GM15510 (cell line): ENCODE results near the gene HS6ST3.

Experiments
- POLR2A ChIP-seq: IDR thresholded peaks from 3 replicates; pipeline ENCODE4 v1.6.1; 2011; ENCODE audit warnings: borderline replicate concordance; ENCODE audit not compliant: insufficient read length; ENCODE audit errors: extremely low read depth

Gene HS6ST3

DNA sequence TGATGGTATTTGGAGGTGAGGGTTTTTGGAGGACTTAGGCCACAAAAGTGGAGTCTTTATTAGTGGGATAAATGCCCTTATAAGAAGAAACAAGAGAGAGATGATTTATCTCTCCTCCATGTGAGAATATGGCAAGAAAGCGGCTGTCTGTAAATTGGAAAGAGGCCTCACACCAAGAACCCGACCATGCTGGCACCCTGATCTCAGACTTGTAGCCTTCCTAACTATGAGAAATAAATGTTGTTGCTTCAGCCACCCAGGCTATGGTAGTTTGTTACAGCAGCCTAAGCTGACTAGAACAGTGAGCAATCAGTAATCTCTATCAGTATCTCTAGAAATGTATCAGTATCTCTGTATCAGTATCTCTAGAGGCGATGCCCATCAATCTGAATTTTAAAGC, 617.2 kb downstream of the HS6ST3 start:
- no peak for TF ChIP-seq POLR2A

DNA sequence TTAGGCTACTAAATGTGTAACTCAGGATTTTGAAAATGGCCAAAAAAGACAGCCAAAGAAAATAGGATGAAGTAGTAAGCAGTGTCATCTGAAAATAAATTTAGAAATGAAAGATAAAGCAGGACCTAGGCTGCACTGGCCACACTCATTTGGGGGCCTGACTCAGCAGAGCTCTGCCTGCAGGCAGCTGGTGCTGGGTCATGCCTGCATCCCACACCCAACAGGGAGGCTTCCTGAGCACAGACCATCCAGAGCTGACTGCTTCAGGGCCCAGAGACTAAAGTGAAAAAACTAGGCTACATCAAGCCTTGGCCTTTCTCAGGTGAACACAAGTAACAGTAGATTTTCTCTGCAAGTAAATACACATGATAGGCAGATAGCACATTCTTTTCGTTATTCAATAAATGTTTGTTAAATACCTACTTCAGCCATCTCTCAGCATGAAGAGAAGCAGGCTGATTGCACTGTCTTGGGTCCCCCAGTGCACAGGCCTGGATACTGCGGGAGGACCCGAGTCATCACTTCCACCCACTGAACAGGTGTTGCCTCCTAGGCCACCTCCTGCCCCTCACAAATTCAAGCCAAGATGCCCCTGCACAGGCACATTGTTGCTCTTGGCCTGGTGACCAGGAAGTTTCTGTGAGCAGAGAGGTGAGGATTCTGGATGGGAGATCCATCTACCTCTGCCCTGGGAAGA, 620.4 kb downstream of the HS6ST3 start:
- TF ChIP-seq POLR2A: no peak

DNA sequence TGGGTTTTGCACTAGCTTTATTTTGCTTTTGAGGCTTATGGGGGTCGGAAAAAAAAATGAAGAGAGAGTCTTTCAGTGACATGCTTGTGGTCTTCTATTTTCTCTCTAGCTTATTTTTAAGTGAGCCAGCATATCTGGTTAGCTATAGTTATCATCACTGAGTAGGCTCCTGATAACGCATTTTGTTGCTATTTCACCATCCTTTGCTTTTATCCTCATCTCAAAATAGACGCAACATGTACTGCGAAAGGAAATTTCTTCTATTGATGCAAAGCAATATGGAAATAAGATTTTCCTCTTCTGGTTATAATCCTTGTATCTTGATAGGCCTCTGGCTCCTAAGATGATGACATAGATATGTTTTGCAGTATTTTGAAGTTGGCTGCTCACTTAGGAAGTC, 630.5 kb downstream of the HS6ST3 start:
- no peak for TF ChIP-seq POLR2A

DNA sequence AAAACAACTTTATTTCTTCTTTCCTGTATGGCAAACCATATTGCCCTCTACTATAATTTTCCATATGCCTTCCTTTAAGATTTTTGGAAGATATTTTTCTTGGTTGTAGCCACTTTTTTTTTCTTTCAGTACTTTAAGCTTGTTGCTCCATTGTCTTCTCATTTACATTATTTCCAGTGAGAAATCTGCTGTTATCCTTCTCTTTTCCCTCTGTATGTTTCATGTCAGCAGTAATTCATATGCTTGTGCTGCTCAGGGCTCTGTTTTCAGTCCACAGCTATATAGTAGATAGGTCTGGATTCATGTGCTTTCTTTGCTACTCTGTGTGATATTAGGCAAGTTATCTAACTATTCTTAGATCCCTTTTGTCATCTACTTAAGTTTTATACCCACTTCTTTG, 636.7 kb downstream of the HS6ST3 start:
- TF ChIP-seq POLR2A: no peak

DNA sequence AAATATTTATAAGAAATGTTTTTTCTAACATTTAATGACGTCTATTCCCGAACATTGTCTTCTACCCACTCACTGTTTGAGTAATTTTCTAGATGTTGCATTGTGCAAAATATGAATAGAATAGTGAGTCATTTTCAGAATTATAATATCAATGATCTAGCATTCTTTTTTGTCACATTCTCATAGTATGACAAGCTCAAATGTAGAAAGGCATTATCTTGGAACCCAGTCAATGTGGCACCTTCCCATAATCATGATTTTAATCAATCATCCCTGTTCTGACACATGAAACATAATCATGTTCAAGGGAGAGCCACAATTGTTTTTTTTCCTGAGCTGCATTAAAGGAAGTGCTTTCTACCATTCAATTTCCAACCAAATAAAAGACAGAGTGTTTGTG, 638.6 kb downstream of the HS6ST3 start:
- TF ChIP-seq POLR2A: no peak

DNA sequence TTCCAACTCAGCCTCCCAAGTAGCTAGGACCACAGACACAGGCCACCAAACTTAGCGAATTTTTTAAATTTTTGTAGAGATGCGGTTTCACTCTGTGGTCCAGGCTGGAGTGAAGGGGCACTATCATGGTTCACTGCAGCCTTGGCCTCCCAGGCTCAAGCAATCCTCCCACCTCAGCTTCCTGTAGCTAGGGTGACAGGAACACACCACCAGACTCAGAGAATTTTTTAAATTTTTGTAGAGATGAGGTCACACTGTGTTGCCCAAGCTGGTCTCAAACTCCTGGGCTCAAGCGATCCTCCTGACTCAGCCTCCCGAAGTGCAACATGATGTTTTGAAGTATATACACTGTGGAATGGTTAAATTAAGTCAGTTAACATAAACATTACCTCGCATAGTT, 640.8 kb downstream of the HS6ST3 start:
- no peak for TF ChIP-seq POLR2A

DNA sequence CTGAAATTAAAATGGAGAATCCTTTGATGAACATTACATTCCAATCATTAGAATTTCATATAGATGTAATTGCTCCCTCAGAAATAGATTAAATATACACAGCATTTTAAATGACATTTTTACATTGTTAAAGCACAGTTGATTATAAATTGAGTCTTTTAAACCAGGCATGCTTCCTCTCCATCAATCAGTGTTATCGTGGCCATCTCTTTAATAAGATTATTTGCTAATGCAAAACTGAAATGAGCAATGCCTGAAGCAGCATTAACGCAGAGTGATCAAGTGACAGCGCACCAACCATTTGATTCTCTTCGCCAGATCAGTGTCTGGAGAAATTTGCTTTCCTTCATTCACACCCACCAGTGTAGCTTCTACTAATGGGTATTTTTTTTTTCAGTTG, 644.6 kb downstream of the HS6ST3 start:
- no peak for TF ChIP-seq POLR2A

DNA sequence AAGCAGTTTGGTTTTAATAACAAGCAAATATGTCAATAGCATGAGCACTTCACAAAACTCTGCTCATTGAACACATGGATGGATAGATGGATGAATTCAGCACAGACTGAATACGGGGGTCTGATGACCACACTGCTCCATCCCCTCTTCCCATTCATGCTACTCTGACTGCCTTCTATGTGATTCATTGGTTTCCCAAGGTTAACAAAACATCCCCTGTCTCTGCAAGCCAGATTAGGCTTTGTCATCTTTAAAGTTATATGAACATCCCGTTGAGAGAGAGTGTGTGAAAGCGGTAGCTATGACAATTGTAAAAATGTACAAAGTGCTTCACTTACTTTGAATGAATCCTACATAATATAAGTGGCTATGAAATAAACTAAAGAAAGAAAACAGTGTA, 651.9 kb downstream of the HS6ST3 start:
- TF ChIP-seq POLR2A: no peak

DNA sequence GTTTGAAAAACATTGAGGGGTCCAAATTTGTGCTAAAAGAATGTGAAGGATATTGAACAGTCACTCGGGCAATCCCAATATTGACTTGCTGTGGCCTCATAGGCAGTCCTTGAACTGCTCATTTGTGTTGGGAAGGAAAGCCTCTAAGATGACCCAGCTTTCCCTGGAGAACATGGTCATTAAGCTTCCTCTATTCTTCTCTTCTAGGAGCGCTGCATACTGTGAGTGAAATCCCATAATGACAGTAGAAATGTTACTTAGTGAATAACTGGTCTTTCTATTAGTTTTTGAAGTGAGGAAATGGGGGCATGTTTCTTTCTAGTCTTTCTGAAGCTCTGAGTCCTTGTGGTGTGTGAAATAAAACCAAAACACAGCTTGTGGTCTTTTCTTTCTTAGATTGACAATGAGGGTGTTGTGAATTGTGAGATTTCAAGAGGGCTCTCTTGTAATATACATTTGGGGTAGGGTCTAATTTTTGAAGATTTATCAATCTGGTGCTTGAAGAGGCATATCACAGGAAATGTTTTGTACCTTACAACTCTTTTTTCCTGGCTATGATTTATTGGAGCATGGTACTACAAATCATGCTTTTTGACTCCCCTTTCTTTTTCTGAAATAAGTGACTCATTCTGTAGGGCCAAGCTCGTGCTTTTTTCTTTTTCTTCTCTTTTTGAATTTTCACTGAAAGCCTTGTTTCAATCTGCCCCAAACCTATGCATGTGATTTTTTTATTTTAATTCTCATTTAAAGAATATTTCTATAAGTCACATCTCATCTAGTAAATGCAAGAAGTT, 653.6 kb downstream of the HS6ST3 start:
- TF ChIP-seq POLR2A: no peak

DNA sequence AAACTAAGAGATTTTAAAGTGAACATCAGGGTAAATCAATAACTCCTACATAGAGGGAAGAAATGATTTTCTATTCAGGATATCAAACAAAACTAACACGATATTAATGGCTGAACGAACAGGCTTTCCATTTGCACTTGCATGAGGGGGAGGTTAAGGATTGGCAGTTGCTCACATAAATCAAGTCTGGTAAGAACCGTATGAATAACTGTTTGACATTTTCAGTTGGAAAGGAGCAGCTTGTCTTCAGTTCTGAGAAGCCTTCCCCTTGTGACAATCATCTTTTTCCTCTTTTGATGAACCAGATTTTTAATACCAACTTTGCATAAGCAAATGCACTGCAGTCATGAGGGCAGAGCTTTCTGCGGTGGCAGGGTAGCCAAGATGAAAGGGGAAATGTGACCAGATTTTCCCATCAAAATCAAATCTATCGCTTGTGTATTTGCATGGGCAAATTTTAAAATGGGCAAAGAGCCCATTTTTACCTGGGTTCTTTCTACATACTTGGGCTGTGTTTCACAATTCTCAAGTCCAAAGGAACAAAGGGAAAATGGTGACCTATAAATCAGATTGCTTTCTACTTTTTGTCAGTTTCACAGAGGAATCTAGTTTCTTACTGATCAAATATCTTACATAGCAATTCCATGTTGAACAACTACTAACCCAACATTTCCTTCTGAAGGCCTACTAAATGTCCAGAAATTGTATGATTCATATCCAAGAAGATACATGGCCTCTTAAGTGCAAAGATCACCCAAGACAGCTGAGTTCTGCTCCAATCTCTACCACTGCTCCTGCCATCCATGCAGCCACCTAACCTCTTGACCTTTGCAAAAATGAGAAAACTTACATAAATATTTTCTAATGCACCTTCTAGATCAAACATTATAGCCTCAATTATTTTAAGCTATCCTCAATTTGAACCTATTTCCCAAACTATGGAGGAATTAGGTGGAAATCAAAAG, 654.7 kb downstream of the HS6ST3 start:
- no peak for TF ChIP-seq POLR2A

DNA sequence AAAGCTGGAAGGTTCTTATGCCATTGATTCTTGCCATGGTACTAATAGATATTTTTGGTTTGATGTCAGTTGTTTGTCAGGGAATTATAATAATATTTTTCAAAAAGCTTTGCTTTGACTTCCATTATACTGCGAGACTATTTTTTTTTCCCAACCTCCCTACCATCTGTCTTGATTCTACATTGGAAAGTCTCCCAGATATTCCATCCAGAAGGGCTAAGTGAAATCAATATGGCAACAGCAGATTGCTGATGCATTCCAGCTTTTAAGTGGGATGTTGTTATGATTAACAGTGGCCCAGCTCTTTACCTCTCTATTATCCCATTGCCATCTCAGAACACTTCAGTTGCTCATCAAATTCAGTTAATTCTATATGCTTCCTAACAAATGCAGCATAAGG, 657.0 kb downstream of the HS6ST3 start:
- no peak for TF ChIP-seq POLR2A

DNA sequence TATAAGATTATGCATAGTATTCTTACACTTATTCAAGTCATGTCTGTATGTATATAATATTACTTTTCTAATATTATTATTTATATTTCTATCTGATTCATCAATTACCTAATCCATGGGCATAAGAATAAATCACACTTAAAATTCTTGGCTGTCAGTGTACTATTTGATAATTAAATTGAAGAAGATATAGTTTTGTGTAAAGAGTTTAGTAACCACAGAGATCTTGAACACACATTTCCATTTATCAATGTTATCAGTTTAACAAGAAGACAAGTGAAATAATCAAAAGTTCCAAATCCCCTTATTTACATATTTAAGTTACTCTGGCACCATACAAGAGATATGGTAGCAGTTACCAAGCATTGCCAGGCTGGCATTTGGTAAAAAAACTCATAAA, 659.9 kb downstream of the HS6ST3 start:
- TF ChIP-seq POLR2A: no peak

DNA sequence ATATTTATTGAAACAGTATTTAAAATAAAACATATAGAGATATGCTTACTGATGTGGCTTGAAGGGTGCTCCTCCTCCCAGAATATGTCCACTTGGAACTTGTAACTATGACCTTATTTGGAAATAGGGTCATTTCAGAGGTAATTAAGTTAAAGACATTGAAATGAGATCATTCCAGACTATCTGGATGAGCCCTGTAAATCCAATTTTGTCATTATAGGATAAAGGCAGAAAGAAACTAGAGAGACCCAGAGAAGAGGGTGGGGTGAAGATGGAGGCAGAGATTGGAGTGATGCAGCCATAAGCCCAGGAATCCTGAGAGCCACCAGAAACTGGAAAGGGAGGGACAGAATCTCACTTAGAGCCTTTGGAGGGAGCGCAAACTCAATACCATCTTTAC, 661.2 kb downstream of the HS6ST3 start:
- no peak for TF ChIP-seq POLR2A

DNA sequence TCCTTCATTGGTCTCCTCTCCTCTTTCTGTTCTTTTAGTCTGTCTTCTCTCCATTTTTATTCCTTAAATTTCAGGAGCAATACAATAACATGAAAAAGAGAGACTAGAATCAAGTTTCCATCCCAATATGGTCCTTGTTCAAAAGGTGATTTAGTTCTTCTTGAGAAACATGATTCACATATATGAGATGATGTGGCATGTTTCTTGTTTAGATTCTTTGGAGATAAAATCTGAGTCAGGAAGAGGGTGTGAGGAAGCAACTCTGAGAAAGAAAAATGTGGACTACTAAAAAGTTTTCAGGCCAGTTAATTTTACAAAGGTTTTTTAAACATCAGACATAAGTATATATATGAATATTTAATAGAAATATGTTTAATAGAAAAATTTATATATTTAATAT, 673.0 kb downstream of the HS6ST3 start:
- TF ChIP-seq POLR2A: no peak

DNA sequence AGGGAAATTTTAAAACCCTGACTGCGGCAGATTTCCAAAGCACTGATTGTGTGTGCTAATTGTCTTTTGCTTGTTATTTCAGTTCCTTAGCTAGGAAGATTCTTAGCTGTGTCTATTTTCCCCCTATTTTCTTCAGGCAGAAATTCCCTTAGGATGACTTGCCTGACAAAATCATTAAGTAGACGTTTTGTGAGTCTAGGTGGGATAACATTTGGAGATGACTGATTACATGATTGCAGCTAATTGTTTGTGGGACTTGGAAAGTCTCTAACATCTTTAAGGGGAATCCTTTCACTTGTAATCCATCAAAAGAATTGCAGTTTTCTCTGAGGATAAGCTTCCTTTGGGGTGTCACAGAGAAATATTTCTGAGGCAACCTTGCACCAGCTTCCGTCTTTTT, 676.4 kb downstream of the HS6ST3 start:
- TF ChIP-seq POLR2A: no peak
